K562 (cell line): ENCODE data around the gene MYL10. TPM values are rescaled to one million over a fixed set of nuclear protein-coding genes. Genes with fewer than 3 reads are reported as not detected.

Experiments
- ATAC-seq: fragments of 200-7000 bp; cut with Tn5 transposase; 3 replicates; pipeline ENCODE4 v1.9.1; 2020; ENCODE audit warnings: moderate library complexity
- BruUV-seq: library from RNA; stranded (reverse); fragments of 400-500 nt; replicated peaks from 2 replicates; lab custom pipeline; 2021; lab: Mats Ljungman, UMichigan
- CTCF ChIA-PET: fragments of 300-600 bp; formaldehyde crosslinking; extraction: SDS; loops from one replicate; lab custom pipeline; 2021; ENCODE audit warnings: low intra/inter-chr PET ratio; lab: Yijun Ruan, JAX
- POLR2A ChIA-PET: fragments of 300-600, 350-650 bp; sonication (Branson Sonifier 250); formaldehyde crosslinking; extraction: SDS; loops from one replicate; lab custom pipeline; 2021; ENCODE audit warnings: antibody characterized with exemption, inconsistent platforms; lab: Yijun Ruan, JAX
- DNase-seq, 4 experiments: peaks; one replicate each; pipeline versions ENCODE4 v3.0.0 to v3.0.0-alpha.2; 2011 to 2018; ENCODE audit warnings: low spot score in 3 of 4, mixed read lengths in 3 of 4; ENCODE audit errors: extremely low read depth in 1 of 4
- FAIRE-seq: peaks from 2 replicates; lab custom pipeline; 2011; peaks lifted over from hg19 to GRCh38; lab: Jason Lieb, UNC
- H2AFZ ChIP-seq: 2 replicates; pipeline ENCODE4 v1.6.0; 2011; ENCODE audit warnings: low read depth, low read length, control low read depth, inconsistent platforms
- H3K27ac ChIP-seq: fragments of 200-600 bp; 3 replicates; pipeline ENCODE4 v1.8.0; 2011; ENCODE audit warnings: low read depth, mild to moderate bottlenecking, control low read depth, inconsistent platforms, low read length, moderate library complexity, mixed read lengths; ENCODE audit errors: extremely low read depth
- H3K27me3 ChIP-seq, 2 experiments: fragments of 300-600 bp in 1 of 2; 2 replicates in 1 of 2; 3 replicates in 1 of 2; pipeline versions ENCODE4 v1.6.0 to v1.8.0; 2011; ENCODE audit warnings: inconsistent platforms in 2 of 2, low read length in 2 of 2, mild to moderate bottlenecking in 1 of 2, mixed read lengths in 1 of 2, moderate library complexity in 1 of 2; ENCODE audit not compliant: control insufficient read depth in 2 of 2, insufficient read depth in 2 of 2
- H3K36me3 ChIP-seq: fragments of 300-600 bp; 3 replicates; pipeline ENCODE4 v1.8.0; 2011; ENCODE audit warnings: mild to moderate bottlenecking, low read length, inconsistent platforms; ENCODE audit not compliant: control insufficient read depth, insufficient read depth
- H3K4me1 ChIP-seq, 2 experiments: fragments of 200-600 bp in 1 of 2; replicated peaks in 1 of 2; 2 replicates in 1 of 2; 3 replicates in 1 of 2; pipeline versions ENCODE4 v1.5.1 to v1.8.0; 2011; ENCODE audit warnings: inconsistent platforms in 2 of 2, low read length in 2 of 2, mild to moderate bottlenecking in 1 of 2, mixed read lengths in 1 of 2, moderate library complexity in 1 of 2; ENCODE audit not compliant: control insufficient read depth in 2 of 2, insufficient read depth in 2 of 2
- H3K4me2 ChIP-seq: 2 replicates; pipeline ENCODE4 v1.6.1; 2011; ENCODE audit warnings: low read length, control low read depth, inconsistent platforms, mixed read lengths; ENCODE audit not compliant: insufficient read depth
- H3K4me3 ChIP-seq: fragments of 200-600 bp; sonication (generic), shearing (Covaris generic); 2 replicates; pipeline ENCODE4 v1.5.1; 2016; ENCODE audit warnings: control low read depth, inconsistent platforms
- H3K79me2 ChIP-seq: fragments of 200-600 bp; 3 replicates; pipeline ENCODE4 v1.8.0; 2011; ENCODE audit warnings: low read length, inconsistent platforms; ENCODE audit not compliant: control insufficient read depth, insufficient read depth
- H3K9ac ChIP-seq, 2 experiments: 2 replicates each; pipeline versions ENCODE4 v1.6.0 to v1.6.1; 2011; ENCODE audit warnings: low read depth in 2 of 2, low read length in 2 of 2, control low read depth in 1 of 2, inconsistent platforms in 1 of 2, mild to moderate bottlenecking in 1 of 2, mixed read lengths in 1 of 2; ENCODE audit not compliant: insufficient read depth in 1 of 2
- H3K9me1 ChIP-seq: one replicate; pipeline ENCODE4 v1.6.0; 2011; ENCODE audit warnings: inconsistent platforms, mild to moderate bottlenecking, low read length, moderate library complexity; ENCODE audit not compliant: control insufficient read depth, insufficient read depth
- H3K9me3 ChIP-seq: replicated peaks from 2 replicates; pipeline ENCODE4 v1.5.1; 2011; ENCODE audit warnings: low read depth, low read length, inconsistent platforms; ENCODE audit not compliant: control insufficient read depth, insufficient read depth
- H4K20me1 ChIP-seq: replicated peaks from 2 replicates; pipeline ENCODE4 v1.6.1; 2011; ENCODE audit warnings: low read length, inconsistent platforms, mixed read lengths; ENCODE audit not compliant: control insufficient read depth, insufficient read depth
- MXI1 ChIP-seq: IDR thresholded peaks from 2 replicates; pipeline ENCODE4 v1.6.1; 2011; ENCODE audit warnings: low read depth, mild to moderate bottlenecking, improper control_type of control experiment, low read length
- NR2C1 ChIP-seq, 2 experiments: fragments of 450-650 bp; IDR thresholded peaks; 2 replicates each; pipeline ENCODE4 v1.6.1; 2017; ENCODE audit warnings: mild to moderate bottlenecking in 2 of 2, antibody characterized with exemption in 1 of 2, inconsistent platforms in 1 of 2, missing compliant biosample characterization in 1 of 2, missing genetic modification characterization in 1 of 2
- POLR2A ChIP-seq: fragments of 450-650 bp; conservative IDR thresholded peaks from 2 replicates; pipeline ENCODE4 v1.6.1; 2016
- SREBF1 ChIP-seq: fragments of 150-350 bp; IDR thresholded peaks from 2 replicates; pipeline ENCODE4 v1.6.1; 2014; ENCODE audit warnings: antibody characterized with exemption, low read depth, low read length, borderline replicate concordance
- U2AF2 ChIP-seq: fragments of 200-400 bp; formaldehyde crosslinking; optimal IDR thresholded peaks from 2 replicates; pipeline ENCODE3; 2017; ENCODE audit warnings: low read depth, mild to moderate bottlenecking, low read length
- ZFP36 ChIP-seq: fragments of 150-350 bp; IDR thresholded peaks from 2 replicates; pipeline ENCODE4 v1.6.1; 2018; ENCODE audit warnings: low read length, low read depth; ENCODE audit not compliant: partially characterized antibody
- ZNF785 ChIP-seq: fragments of 250-450 bp; sonication (Bioruptor Pico); IDR thresholded peaks from 2 replicates; pipeline ENCODE4 v1.4.0; 2020; ENCODE audit warnings: mild to moderate bottlenecking
- WGBS: fragments of 100-300 bp; shearing (Covaris generic); methylation state at CpG from one replicate; pipeline ENCODE4 v1.1.6; 2016; ENCODE audit warnings: low coverage, mixed read lengths; ENCODE audit not compliant: insufficient coverage; ENCODE audit errors: missing lambda C conversion rate; 5-methylcytosine and 5-hydroxymethylcytosine counted together
- in situ Hi-C: fragments of 300-500 bp; cut with MboI; formaldehyde crosslinking; loops from 4 replicates; pipeline ENCODE4 v1.15.0; 2018; ENCODE audit warnings: inconsistent platforms, mixed read lengths
- intact Hi-C: fragments of 100-400 bp; cut with micrococcal nuclease; formaldehyde crosslinking; loops from 2 replicates; pipeline ENCODE4 v1.14.2; 2022
- polyA plus RNA-seq, 8 experiments: library from polyadenylated mRNA; depleted of rRNA in 4 of 8; stranded (reverse) in 5 of 8; unstranded in 3 of 8; fragments of >200 nt; fragmentation: Nextera tagmentation in 2 of 8; fragmentation: Illumina TruSeq in 1 of 8; extraction: Ambion mirVana in 2 of 8; extraction: Trizol in 1 of 8; gene quantifications; 2 replicates each; pipeline versions ENCODE4 v1.2.1 to v1.2.3, GENCODE V29; 2011 to 2014; ENCODE audit warnings: inconsistent platforms in 1 of 8, missing spikeins in 1 of 8
- total RNA-seq, 7 experiments: library from RNA; depleted of rRNA in 6 of 7; stranded (reverse); fragments of >200 nt in 6 of 7; fragmentation: Illumina TruSeq in 2 of 7; extraction: Trizol in 2 of 7; gene quantifications; 2 replicates each; pipeline versions ENCODE4 v1.2.1 to v1.2.3, GENCODE V29; 2011 to 2021; ENCODE audit warnings: low replicate concordance in 1 of 7

Gene MYL10
- total and polyA plus RNA-seq, 9 of the 15 experiments (the other 6 are each of a cell fraction or from before 2014, with no cell fraction given), result not detected

DNA sequence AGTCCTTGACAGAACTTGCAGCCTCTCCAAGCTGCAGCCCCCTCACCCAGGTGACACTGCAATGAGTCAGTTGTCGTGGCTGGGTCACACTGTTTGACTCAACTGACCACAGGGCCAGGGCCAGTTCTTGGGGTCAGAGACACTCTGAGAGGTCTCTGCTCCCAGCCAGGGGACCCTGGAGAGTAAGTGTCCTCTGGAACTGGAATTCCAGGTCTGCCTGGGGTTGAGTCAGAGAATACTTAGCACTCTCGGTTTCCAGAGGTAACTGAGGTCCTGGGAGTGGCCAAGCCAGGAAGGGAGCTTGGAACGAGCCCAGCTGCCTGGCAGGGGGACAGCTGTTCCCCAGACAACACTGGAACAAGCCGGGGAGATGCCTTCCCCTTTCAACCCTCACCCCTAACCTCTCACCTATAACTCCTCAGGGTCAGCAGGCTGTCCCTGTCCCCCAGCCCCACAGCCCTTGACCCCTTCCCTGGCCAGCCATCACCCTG, 2.2 kb upstream of the MYL10 start:
- no peak overlapping the region for H3K4me2 ChIP-seq
- no peak overlapping the region for H3K4me3 ChIP-seq
- no TSS peak for BruUV-seq
- in situ Hi-C loops (no loop called here), intact Hi-C loops (no loop called here)
- peaks cover 3% of the 10 kb centered on the region for H3K9me3 ChIP-seq
- no peaks in the 10 kb centered on the region for H3K9me1 ChIP-seq
- DNase-seq, result no peak
- ChIA-PET POLR2A (no interaction called here), CTCF (no interaction called here)
- no peak for ATAC-seq
- no peaks in the 10 kb centered on the region for H3K36me3 ChIP-seq
- 7% methylated on average over 4 of the region's 4 CpGs for WGBS
- no peak overlapping the region for H2AFZ ChIP-seq
- H3K79me2 ChIP-seq, result no peaks in the 10 kb centered on the region
- H3K4me1 ChIP-seq, result peaks cover 0 to 7% of the 10 kb centered on the region in 2 experiments; a peak in 1 of 5 replicates
- TF ChIP-seq MXI1 (no peak), NR2C1 (IDR thresholded peaks at IDR 0.05) (0 out of 2 replicates have a peak, but pooled peaks have one; percentile 58), NR2C1 (tag; IDR thresholded peaks at IDR 0.05) (peak; percentile 37; the same call in 1 of the 2 replicates)
- no peak for FAIRE-seq
- peaks cover 26 to 63% of the 10 kb centered on the region in 2 experiments for H3K27me3 ChIP-seq
- H3K27ac ChIP-seq, result no peak overlapping the region
- no peak overlapping the region for H3K9ac ChIP-seq
- peaks cover 4% of the 10 kb centered on the region; the same call in 1 of the 2 replicates for H4K20me1 ChIP-seq

DNA sequence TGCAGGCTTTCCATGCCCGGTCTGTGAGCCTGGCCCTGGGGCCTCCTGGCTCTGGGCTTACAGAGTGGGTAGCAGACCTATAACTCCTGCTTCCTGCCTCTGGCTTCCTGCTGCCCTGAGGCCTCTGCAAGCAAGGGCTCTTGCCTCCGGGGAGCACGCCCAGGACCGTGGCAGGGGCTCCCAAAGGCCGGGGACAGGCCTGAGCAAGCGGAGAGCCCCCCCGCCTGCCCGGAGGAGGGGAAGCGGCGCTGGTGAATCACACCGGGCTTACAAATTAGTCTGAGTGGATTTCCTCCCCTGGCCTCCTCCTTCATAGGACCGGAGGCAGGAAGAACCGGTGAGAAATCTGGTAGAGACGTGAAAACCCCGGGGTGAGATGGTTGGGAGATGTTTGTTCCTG, 1.5 kb upstream of the MYL10 start:
- Histone ChIP-seq H2AFZ (no peak overlapping the region), H4K20me1 (peaks cover 4% of the 10 kb centered on the region; the same call in 1 of the 2 replicates), H3K27ac (no peak overlapping the region), H3K4me3 (no peak overlapping the region), H3K36me3 (no peaks in the 10 kb centered on the region), H3K4me1 (peaks cover 0 to 7% of the 10 kb centered on the region in 2 experiments; a peak in 1 of 5 replicates), H3K9me1 (no peaks in the 10 kb centered on the region), H3K9me3 (peaks cover 3% of the 10 kb centered on the region), H3K79me2 (no peaks in the 10 kb centered on the region), H3K9ac (no peak overlapping the region), H3K4me2 (no peak overlapping the region), H3K27me3 (peaks cover 27 to 64% of the 10 kb centered on the region in 2 experiments)
- FAIRE-seq (no peak), DNase-seq (no peak), ATAC-seq (no peak)
- ChIA-PET CTCF (no interaction called here), POLR2A (no interaction called here)
- 5% methylated on average over 15 of the region's 15 CpGs for WGBS
- intact Hi-C loops, result no loop called here
- TF ChIP-seq ZFP36, result peak; percentile 16
- no peak for TF ChIP-seq ZNF785 (CRISPR knock-in tag)
- TF ChIP-seq POLR2A, result no peak
- TF ChIP-seq SREBF1, result no peak
- TF ChIP-seq U2AF2, result no peak
- in situ Hi-C loops, result no loop called here
- BruUV-seq, result no TSS peak
